GM19438 (cell line): ENCODE results near the gene GNL3L.
A peak's percentile ranks its signal among the peaks of the same experiment; 100 is the strongest.
"Not testable (repeated sequence)": the region's sequence is repeated elsewhere in the genome, so short reads cannot be mapped to it uniquely, and the experiment has no call there.

ENCODE experiments used
- ATAC-seq: cut with Tn5 transposase; IDR thresholded peaks from one replicate; pipeline ENCODE4 v1.9.1; 2021; ENCODE audit warnings: low read depth; ENCODE audit not compliant: unreplicated experiment

The GNL3L gene

GRCh38 chrX:54529552-54530356 is at the start of gene GNL3L:
GNL3L (plus strand) TSS chrX:54530219; CDS start chrX:54532567, 2,348 bp downstream.
- ATAC-seq, result peak; percentile 82

GRCh38 chrX:54482839-54483593 is 47.0 kb upstream of the GNL3L start:
- no peak for ATAC-seq

- ATAC-seq, result no peak
These were observed 46.1 kb upstream of the GNL3L start for GRCh38 chrX:54483946-54484345.

GRCh38 chrX:54484666-54485065 is 45.4 kb upstream of the GNL3L start:
- no peak for ATAC-seq

- not testable (repeated sequence) for ATAC-seq
These were observed 40.2 kb upstream of the GNL3L start for GRCh38 chrX:54489819-54490218.

- ATAC-seq, result no peak
These were observed 37.7 kb upstream of the GNL3L start for GRCh38 chrX:54492340-54492739.

GRCh38 chrX:54494166-54494988 is 35.6 kb upstream of the GNL3L start:
- ATAC-seq, result no peak

GRCh38 chrX:54494989-54495813 is 34.8 kb upstream of the GNL3L start:
- no peak for ATAC-seq

GRCh38 chrX:54495814-54496516 is 34.1 kb upstream of the GNL3L start, which contains the start of gene FGD1:
FGD1 (minus strand) TSS chrX:54496234; CDS start chrX:54495432, 802 bp downstream.
- no peak for ATAC-seq

- ATAC-seq, result no peak
These were observed 33.5 kb upstream of the GNL3L start for GRCh38 chrX:54496517-54496852.

GRCh38 chrX:54496936-54497335 is 33.1 kb upstream of the GNL3L start:
- no peak for ATAC-seq

- ATAC-seq, result no peak
These were observed 20.6 kb upstream of the GNL3L start for GRCh38 chrX:54509400-54509799.

GRCh38 chrX:54529151-54529550 is 868 bp upstream of the GNL3L start:
- no peak for ATAC-seq

GRCh38 chrX:54530357-54530900 is 410 bp downstream of the GNL3L start:
- peak; percentile 17 for ATAC-seq

- ATAC-seq, result no peak
These were observed 4.3 kb downstream of the GNL3L start for GRCh38 chrX:54534271-54534670.

- no peak for ATAC-seq
These were observed 10.3 kb downstream of the GNL3L start for GRCh38 chrX:54540289-54540688.

- not testable (repeated sequence) for ATAC-seq
These were observed 12.2 kb downstream of the GNL3L start for GRCh38 chrX:54542239-54542638.

GRCh38 chrX:54550821-54551220 is 20.8 kb downstream of the GNL3L start:
- no peak for ATAC-seq

- no peak for ATAC-seq
These were observed 21.8 kb downstream of the GNL3L start for GRCh38 chrX:54551801-54552200.
